HG02759 (cell line): Measurements from ENCODE around the gene MET.

ENCODE experiments used
- ATAC-seq: cut with Tn5 transposase; IDR thresholded peaks from one replicate; pipeline ENCODE4 v1.9.1; 2021; ENCODE audit warnings: mild to moderate bottlenecking, moderate library complexity; ENCODE audit not compliant: unreplicated experiment

Gene MET

DNA sequence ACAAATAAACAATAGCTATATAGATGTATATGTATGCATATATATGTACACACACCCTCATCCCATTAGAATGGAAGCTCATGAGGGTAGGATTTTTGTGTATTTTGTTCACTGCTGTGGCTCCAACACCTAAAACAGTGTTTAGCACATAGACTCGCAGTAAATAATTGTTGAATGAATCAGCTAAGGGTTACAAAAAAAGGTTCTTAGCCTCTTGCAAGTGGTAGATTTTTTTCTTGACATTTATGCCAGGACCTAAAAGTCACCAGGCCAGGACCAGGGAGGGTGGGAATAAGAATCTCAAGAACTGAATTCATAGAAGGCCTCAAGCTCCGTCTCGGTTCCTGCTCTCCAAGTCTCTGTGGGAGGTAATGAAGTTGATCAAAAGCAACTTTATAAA, 107.9 kb downstream of the MET start:
- ATAC-seq: no peak

GRCh38 chr7:116780521-116780920, 108.5 kb downstream of the MET start:
- ATAC-seq: peak; percentile 40

DNA sequence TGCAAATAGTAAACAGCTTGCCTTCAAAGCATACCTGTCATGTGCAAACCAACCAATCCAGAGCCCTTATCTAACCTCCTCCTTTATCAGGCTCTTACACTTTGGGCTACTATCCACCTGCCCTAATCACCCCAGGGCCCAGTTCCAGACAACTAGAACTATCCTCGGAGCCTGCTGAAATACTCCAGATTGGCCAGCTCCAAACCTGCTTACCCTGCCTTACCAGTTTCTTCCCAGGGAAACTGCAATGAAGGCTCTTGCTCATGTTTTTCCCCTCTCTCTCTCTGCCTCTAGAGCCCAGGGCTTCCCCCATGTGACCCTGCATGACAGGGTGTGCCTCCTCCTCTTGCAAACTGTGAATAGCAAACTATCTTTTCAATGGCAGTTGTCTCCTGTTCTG, 109.0 kb downstream of the MET start:
- ATAC-seq: no peak

DNA sequence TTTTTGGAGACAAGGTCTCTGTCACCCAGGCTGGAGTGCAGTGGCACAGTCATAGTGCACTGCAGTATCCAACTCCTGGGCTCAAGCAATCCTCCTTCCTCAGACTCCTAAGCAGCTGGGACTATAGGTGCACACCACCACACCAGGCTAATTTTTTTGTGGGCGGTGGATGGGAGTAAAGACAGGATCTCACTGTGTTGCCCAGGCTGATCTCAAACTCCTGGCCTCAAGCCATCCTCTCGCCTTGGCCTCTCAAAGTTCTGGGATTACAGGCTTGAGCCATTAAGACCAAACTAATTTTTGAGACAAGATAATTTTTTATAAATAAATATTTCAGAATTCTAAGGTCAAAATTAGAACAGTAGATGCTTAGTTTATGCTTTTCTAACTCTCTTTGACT, 109.6 kb downstream of the MET start:
- no peak for ATAC-seq

- ATAC-seq: no peak
Measured at GRCh38 chr7:116782177-116782711, 110.2 kb downstream of the MET start.

DNA sequence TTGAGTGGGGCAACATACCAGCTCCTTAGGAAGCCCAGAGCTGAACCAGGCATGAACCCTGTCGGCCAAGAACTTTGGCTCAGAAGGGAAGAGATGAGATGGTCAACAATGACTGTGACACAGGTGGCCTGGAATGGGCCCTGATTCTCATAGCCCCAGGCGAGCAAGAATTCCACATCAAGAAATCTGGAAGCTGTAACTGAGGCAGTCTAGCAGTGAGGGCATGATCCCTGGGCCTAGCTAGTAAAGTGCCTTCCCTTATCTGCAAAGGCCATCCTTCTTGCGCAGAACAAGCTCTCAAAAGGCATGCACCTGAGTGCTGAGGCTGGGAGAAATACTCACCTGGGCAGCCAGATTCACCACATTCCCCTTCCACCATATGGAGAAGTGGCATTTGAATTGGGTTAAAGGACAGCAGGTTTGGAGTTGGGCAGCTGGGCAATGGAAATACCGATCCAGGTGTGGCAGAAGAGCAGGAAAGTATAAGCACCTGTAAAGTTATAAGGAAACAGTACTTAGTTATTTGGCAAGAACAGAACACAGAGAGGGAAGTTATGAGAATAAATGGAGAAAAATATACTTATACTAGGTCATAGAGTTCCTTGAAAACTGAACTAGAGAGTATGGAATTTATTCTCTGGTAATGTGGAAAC, 111.8 kb downstream of the MET start:
- no peak for ATAC-seq

GRCh38 chr7:116784647-116785046, 112.7 kb downstream of the MET start:
- ATAC-seq: no peak

- no peak for ATAC-seq
Measured at GRCh38 chr7:116785843-116786242, 113.8 kb downstream of the MET start.

DNA sequence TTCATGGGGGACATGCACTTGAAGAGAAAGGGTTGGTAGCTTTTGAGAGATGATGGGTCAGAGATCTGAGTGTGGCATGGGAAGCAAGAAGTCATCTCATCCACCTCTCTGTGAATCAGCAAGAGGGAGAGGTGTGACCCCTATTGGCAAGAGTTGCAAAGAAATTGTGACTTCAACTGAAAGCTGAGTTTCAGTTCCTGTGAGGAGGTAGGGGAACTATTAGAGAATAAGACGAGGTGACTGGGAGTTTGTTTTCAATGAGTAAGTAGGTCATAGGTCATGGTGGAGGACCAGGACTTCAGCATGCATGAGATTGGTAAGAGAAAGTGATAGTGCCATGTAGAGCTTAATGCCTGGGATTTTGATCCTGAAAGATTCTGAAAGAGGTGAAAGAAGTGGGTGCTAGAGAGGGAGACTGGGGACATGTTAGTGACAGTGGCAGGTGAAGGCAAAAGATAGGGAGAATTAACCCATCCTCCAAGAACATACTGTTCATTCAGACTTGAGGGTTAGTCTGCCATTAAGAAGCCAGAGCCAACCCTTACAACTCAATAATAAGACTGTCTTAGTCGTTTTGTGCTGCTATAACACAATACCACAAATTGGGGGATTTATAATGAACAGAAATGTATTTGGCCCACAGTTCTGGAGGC, 114.9 kb downstream of the MET start:
- peak; percentile 100 for ATAC-seq

DNA sequence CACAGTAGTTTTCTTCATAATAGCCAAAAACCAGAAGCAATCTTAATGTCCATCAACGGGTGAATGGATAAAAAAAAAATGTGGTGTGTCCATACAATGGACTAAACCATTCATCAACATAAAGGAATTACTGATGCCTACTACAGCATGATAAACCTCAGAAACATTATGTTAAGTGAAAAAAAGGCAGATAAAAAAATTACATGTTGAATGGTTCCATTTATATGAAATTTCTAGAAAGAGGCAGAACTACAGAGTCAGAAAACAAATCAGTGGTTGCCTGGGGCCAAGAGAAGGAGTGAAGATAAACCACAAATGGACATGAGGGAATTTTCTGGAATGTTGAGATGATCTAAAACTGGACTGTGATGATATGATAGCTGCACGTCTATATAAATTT, 115.9 kb downstream of the MET start:
- ATAC-seq: no peak

- no peak for ATAC-seq
Measured at GRCh38 chr7:116788572-116789197, 116.7 kb downstream of the MET start.

DNA sequence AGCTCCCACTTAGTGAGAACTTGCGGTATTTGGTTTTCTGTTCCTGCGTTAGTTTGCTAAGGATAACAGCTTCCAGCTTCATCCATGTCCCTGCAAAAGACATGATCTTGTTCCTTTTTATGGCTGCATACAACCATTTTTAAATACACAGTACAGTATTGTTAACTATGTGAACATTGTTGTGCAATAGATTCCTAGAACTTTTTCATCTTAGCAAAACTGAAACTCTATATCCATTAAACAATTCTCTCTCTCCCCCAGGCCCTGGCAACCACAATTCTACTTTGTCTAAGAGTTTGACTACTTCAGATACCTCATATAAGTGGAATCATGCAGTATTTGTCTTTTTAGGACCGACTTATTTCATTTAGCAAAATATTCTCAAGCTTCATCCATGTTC, 118.0 kb downstream of the MET start:
- ATAC-seq: no peak

- no peak for ATAC-seq
Measured at GRCh38 chr7:116792813-116793212, 120.8 kb downstream of the MET start.

DNA sequence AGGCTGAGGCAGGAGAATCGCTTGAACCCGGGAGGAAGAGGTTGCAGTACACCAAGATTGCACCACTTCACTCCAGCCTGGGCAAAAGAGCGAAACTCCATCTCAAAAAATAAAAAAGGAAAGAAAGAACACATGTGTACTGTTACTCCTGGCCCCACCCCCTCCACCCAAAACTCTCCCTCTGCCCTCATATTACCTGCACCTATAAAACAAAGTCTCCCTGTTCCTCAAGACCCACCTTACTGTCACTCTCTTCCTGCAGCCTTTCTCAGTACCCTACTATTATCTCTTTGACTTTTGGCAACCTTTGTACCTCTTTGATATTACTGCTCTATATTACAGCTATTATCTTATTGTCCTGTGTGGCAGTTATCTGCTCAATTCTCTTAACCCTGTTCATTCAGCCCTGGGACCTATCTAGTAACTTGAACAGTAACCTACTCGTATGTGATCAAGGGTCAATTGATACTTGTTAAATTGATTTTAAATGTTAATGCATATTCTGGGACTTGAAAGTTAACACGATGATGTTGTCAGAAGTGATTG, 121.9 kb downstream of the MET start:
- no peak for ATAC-seq

DNA sequence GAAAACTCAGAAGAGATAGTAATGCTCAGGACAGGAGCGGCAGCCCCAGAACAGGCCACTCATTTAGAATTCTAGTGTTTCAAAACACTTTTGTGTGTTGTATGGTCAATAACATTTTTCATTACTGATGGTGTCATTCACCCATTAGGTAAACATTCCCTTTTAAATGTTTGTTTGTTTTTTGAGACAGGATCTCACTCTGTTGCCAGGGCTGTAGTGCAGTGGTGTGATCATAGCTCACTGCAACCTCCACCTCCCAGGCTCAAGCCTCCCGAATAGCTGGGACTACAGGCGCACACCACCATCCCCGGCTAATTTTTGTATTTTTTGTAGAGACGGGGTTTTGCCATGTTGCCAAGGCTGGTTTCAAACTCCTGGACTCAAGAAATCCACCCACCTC, 124.5 kb downstream of the MET start:
- no peak for ATAC-seq

DNA sequence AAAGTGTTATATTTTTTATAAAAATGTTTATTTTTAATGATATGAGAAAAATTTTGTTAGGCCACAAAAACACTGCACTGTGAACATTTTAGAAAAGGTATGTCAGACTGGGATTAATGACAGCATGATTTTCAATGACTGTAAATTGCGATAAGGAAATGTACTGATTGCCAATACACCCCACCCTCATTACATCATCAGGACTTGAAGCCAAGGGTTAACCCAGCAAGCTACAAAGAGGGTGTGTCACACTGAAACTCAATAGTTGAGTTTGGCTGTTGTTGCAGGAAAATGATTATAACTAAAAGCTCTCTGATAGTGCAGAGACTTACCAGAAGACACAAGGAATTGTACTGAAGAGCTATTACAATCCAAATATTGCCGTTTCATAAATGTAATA, 125.6 kb downstream of the MET start:
- ATAC-seq: no peak

DNA sequence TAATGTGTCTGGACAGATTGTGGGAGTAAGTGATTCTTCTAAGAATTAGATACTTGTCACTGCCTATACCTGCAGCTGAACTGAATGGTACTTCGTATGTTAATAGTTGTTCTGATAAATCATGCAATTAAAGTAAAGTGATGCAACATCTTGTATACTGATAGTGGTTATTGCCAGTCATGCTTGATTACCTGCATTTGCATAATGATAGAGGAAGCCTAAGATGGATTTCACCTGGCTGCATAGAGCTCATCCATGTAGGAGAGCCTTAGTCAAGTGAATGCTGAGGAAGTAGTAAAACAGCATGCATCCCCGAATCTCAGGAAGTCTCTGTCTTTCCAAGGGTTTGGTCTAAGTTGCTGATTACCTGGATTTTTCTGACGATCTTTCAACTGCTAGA, 126.2 kb downstream of the MET start:
- no peak for ATAC-seq

- no peak for ATAC-seq
Measured at GRCh38 chr7:116799916-116800315, 127.9 kb downstream of the MET start.

GRCh38 chr7:116800594-116800993, 128.6 kb downstream of the MET start:
- no peak for ATAC-seq

DNA sequence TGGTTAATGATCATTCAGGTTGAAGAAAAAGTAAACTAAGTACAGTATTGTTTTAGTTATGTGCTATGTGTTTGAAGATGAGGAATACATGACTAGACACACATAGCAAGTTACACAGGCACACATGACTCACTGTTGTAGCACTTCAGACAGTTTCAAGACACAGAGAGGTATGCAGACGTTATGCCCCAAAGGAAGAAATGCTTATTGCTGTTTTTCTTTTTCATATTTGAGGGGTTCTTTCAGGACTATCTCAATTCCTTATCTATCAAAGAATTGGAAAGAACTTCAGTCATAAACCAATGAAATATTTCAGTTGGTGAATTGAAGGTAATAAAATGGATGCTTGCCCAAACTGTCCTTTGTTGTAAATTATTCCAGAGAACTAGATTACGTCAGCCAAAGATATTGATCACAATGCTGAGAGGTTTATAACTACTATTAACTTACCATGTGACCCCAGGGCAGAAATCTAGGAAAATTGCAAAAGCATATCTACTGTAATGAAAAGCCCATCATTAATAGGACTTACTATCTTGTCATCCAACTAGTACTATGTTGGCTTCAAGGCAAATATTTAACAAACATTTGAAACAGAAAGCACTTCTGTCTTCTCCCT, 129.2 kb downstream of the MET start:
- ATAC-seq: no peak

GRCh38 chr7:116802144-116802745, 130.2 kb downstream of the MET start:
- no peak for ATAC-seq
